Stimulated activated CD4-positive, alpha-beta T cell treated with anti-CD3 and anti-CD28 coated beads, Interleukin-1b, Interleukin-23, amount 100 ng/mL, for 1 hour (primary cell): ENCODE data around the gene STXBP6.

ENCODE experiments used
- DNase-seq, 2 donors: peaks; one replicate each; pipeline ENCODE4 v3.0.0-alpha.2; 2020; ENCODE audit warnings: low read depth in 2 of 2

STXBP6 gene

GRCh38 chr14:24831677-24832076, 218.3 kb downstream of the STXBP6 start:
- DNase-seq = no peak

DNA sequence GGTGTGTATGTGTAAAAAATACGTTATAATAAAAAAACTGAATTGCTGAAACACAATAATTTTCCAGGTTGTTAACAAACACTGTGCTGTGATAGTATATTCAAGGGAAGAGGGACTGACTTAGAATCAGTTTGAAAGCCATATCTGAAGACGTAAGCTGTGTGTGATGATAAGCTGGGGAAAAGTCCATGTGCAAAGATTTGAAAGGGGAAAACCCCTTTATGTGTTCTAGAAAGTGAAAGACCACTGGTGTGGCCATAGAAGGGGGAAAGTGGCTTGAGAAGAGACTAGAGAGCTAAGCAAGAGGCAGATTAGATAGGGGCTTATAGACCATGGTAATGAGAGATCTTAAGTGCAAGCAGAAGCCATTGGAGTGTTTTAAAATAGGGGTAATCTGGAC, 220.1 kb downstream of the STXBP6 start:
- no peak for DNase-seq

GRCh38 chr14:24828486-24828885, 221.5 kb downstream of the STXBP6 start:
- DNase-seq = no peak

DNA sequence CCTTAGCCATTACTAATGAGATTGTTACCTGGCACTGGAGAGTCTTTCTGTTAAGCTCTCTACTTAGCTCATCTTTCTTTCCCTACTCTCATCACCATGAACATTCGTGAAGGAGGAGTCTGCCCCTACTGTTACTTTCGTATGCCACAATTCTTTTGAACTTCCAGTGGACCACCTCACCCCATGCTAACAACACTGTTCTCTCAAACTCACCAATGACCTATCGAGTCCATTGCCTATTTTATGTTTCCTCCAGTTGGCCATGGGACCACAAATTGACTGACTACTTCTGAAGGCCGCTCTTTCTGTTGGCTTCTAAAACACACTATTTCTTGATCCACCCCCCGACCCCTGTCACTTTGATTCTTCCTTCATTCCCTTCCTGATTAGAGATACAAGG, 223.6 kb downstream of the STXBP6 start:
- DNase-seq = no peak

DNA sequence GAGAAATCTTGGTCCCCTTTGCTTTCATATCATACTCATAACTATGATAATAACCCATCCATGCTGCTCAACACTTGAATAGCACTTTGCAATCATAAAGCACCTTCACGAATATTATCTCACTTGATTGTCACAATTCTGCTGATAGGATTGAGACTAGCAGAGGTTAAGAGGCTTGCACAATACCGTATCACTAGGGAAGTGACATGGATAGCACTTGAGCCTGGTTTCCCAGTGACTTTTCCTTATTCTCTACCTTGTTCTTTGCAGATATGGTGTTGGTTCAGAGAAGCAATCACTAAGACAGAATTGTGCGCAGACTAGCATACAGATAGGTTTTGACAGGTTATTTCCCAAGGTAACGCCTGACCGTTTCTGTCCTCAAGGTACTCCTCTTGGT, 229.3 kb downstream of the STXBP6 start:
- no peak for DNase-seq

DNA sequence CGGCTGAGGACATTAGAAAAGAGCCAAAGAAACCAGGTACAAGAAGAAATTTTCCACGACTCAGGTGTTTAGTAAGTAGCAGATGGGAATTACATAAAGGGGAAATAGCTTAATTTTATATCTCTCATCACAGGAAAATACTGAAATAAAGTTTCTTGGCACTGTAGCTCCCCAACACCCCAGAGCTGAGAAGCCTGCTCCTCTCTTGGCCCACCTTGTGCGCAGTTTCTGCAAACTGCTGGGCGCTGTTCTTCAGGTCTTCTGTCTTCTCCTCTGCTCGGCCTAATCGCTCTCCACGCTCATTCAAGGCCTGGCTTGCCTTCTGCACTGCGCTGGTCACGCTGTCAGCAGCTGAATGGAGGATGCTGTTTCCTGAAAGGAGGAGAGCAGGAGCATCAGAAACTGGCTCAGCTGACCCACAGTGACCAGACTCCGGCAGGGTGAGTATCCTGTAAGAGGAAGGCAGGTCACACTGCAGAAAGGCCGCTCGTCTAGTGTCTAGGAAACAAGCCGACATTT, 231.1 kb downstream of the STXBP6 start:
- DNase-seq = no peak

DNA sequence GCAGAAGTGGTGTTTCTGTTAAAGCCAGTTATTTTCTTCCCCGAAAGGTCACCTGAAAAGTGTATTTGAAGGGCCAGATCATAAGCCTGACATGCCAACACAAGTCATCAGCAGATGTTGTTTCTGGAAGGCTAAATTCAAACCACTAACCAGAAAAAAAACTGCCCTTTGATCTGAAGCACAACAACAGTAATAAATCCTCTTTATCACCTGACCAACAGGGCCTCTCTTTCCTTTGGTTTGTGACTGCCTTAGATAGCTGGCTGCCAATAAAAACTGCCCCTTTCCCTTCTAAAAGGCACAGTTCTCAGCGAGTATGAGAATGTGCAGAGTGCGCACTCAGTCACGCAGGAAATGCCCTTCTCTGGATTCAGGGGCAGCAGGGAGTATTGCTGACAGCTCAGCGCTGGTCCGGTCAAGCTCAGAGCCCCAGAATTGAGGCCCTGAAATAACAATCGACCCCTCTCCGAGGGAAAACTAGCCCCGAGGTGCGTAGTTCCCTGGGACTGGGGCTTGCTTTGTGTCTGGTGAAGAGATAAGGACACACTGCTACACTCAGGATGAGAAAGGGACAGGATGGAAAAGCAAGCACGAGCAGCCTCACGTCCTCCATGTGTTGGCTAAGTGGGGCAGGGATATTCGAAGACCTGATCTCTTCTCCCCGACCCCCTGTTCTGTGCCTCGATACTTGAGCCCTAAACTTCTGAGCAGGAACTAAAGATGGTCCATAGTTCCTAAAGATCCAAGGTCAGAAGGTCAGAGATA, 231.7 kb downstream of the STXBP6 start:
- no peak for DNase-seq

DNA sequence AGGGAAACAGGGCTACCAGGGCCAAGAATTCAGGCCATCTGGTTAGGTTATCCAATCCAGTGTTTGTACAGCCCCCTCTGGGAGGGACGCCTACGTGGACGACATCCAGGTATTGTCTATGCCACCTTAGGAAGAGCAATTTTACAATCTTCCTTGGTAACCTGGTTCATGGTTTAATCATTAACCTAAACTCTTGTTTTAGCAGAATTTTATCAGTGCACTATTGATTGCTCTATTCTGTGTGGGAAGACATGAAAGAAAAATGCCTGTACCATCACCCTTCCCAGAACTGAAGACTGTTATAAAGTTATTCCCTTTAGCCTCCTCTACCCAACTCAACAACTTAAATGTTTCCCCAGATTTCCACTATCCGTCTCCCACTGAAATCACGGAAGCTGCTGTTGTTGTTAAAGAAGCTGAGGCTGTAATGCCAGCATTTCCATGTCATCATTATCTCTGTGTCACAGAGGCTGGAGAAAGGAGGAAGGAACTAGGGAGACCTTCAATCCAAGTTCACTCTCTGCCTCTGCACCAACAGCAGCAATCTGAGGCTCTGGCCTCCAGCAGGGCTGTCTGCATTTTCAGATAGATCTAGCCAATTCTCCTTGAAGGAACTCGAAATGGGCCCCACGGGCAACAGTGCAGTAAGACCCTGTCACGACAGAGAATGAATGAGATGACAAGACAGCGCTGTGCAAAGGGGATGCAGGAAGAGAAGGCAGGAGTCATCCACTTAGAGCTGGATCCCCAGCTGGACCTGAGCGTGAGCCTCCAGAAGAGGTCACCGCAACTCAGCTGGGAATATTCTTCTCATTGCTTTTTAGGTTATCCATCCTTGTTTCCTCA, 232.5 kb downstream of the STXBP6 start:
- DNase-seq = no peak

GRCh38 chr14:24816929-24817211, 233.1 kb downstream of the STXBP6 start:
- no peak for DNase-seq

GRCh38 chr14:24816011-24816928, 233.7 kb downstream of the STXBP6 start:
- no peak for DNase-seq

- DNase-seq = no peak
These were observed 234.4 kb downstream of the STXBP6 start for GRCh38 chr14:24815543-24815942.

DNA sequence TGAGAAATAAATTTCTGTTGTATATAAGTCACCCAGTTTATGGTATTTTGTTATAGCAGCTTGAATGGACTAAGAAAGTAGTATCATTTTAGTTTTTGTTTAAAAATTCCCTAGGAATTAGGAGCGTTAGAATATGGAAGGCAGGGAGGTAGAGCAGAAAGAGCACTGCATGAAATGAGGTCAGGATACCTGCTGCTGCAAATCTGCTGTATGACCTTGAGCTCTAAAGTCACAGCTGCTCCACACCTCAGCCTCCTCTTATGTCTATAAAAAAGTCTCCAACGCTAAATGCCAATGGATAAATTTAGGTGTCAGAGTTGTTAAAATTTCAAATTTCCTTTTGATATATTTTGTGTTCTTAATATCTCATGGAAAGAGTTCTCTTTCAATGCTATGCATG, 235.0 kb downstream of the STXBP6 start:
- no peak for DNase-seq

DNA sequence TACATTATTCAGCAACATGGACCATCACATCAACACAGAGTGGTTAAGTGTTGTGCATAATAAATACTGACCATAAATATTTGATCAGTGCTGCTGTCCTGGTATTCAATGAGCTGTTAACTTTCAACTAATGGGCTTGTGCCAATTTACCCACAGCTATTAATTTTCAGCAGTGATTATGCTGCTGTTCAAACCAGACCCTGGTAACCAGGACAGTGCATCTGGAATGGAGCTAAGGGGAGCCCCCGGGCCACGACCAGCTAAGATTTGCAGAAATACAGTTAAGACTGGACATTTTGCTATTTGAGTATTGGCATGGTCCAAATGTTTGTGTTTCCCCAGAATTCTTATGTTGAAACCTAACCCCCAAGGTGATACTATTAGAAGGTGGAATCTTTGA, 235.6 kb downstream of the STXBP6 start:
- DNase-seq = no peak

- no peak for DNase-seq
These were observed 236.1 kb downstream of the STXBP6 start for GRCh38 chr14:24813819-24814259.

DNA sequence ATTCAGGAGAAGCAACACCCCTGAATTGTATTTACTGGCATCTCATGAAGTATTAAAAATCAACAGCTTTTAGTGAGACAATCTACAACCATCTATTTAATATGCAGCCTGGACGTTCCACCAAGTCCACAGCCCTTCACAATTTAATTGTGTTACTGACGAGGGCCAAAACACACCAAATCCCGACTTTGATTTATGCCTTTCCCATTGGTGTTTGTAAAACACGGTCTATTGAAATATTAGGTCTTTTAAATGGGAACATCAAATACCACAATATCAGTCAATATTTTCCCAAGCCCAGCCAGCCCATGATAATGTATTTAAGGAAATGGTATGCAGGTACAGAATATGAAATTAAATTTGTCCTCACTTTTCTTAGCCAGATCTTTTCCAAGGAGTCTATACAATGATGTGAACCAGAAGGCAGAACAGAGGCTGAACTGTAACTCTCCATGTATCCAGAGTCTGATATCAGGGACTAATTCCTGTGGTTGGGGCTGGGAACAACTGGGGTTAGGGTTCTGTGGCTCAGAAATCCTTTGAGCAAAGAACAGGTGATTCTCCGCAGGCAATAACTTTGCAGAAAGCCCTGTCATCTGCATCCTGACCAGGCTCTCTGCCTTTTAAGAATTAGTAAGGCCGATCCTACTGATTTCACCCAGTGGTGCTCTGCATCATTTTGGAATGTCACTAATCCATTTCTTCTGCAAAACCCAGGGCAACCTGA, 236.7 kb downstream of the STXBP6 start:
- no peak for DNase-seq

- DNase-seq = no peak
These were observed 240.8 kb downstream of the STXBP6 start for GRCh38 chr14:24809135-24809534.

GRCh38 chr14:24808412-24808811, 241.5 kb downstream of the STXBP6 start:
- DNase-seq = no peak

GRCh38 chr14:24806061-24806678, 243.8 kb downstream of the STXBP6 start:
- DNase-seq = no peak

DNA sequence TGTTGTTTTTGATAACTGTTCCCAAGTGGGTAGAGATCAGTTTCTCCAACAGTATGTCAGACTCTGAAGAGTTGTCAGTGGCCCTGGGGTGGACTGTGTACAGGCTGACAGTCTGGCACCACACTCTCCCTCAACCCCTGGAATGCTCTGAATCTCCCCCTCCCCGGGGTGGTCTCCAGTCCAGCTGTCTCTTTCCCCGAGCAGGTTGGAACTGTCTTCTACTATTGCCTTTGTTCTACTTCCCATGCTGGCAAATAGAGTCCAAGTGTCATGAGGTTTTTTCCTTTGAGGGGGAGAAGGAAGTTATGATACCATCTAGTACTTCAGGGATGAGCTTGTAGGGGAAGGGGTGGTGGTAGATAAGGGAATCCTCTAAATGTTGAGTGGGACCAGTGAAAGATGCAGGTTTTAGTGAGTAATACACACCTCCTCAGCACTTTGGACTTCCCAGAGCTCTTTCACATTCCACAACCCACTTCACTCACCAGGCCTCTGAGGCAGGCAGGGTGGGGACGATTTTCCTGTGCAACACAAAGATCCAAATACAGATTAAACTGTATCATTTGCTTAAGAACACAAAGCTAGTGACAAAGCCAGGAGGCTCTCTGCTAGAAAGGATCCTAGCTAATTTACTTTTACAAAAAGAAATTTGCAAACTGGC, 245.3 kb downstream of the STXBP6 start:
- DNase-seq = no peak

GRCh38 chr14:24803933-24804494, 245.9 kb downstream of the STXBP6 start:
- DNase-seq = no peak
